Bronchial epithelial cell (primary cell): ENCODE data around the gene ZNF697. TPM values are rescaled to one million over a fixed set of nuclear protein-coding genes. Genes with fewer than 3 reads are reported as not detected.
"Not testable (repeated sequence)": the region's sequence is repeated elsewhere in the genome, so short reads cannot be mapped to it uniquely, and the experiment has no call there.

Experiments used
- DNase-seq: peaks from one replicate; pipeline ENCODE4 v3.0.0-alpha.2; 2010; ENCODE audit warnings: low read depth
- FAIRE-seq: peaks from 2 replicates; lab custom pipeline; 2011; peaks lifted over from hg19 to GRCh38; lab: Jason Lieb, UNC
- H3K27me3 ChIP-seq: 2 replicates; pipeline ENCODE4 v1.5.1; 2011; ENCODE audit warnings: low read length; ENCODE audit not compliant: control insufficient read depth, insufficient read depth
- H3K36me3 ChIP-seq: 2 replicates; pipeline ENCODE4 v1.5.1; 2011; ENCODE audit warnings: low read length; ENCODE audit not compliant: control insufficient read depth, insufficient read depth
- H3K4me3 ChIP-seq: 2 replicates; pipeline ENCODE4 v1.5.1; 2011; ENCODE audit warnings: mild to moderate bottlenecking, low read depth, low read length, control low read depth
- total RNA-seq: library from RNA; depleted of rRNA; stranded (reverse); fragments of >200 nt; gene quantifications from 2 replicates; pipeline ENCODE4 v1.2.1, GENCODE V29; 2014
- TF ChIP-seq, protein P1 (sequence below): IDR thresholded peaks from 2 replicates; pipeline ENCODE4 v1.5.1; 2011; ENCODE audit warnings: mild to moderate bottlenecking, moderate library complexity, low read length, control low read depth, inconsistent platforms; ENCODE audit not compliant: insufficient read depth, severe bottlenecking

Gene ZNF697
- total RNA-seq, 1 donor from 2014 or later = 5.5 TPM

GRCh38 chr1:119622311-119623192 is 25.5 kb downstream of the ZNF697 start:
- H3K36me3 ChIP-seq = peaks cover 5% of the 10 kb centered on the region
- TF ChIP-seq, protein P1, sequence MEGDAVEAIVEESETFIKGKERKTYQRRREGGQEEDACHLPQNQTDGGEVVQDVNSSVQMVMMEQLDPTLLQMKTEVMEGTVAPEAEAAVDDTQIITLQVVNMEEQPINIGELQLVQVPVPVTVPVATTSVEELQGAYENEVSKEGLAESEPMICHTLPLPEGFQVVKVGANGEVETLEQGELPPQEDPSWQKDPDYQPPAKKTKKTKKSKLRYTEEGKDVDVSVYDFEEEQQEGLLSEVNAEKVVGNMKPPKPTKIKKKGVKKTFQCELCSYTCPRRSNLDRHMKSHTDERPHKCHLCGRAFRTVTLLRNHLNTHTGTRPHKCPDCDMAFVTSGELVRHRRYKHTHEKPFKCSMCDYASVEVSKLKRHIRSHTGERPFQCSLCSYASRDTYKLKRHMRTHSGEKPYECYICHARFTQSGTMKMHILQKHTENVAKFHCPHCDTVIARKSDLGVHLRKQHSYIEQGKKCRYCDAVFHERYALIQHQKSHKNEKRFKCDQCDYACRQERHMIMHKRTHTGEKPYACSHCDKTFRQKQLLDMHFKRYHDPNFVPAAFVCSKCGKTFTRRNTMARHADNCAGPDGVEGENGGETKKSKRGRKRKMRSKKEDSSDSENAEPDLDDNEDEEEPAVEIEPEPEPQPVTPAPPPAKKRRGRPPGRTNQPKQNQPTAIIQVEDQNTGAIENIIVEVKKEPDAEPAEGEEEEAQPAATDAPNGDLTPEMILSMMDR = no peak
- H3K4me3 ChIP-seq = no peak overlapping the region
- H3K27me3 ChIP-seq = no peaks in the 10 kb centered on the region
- FAIRE-seq (no peak), DNase-seq (no peak)

DNA sequence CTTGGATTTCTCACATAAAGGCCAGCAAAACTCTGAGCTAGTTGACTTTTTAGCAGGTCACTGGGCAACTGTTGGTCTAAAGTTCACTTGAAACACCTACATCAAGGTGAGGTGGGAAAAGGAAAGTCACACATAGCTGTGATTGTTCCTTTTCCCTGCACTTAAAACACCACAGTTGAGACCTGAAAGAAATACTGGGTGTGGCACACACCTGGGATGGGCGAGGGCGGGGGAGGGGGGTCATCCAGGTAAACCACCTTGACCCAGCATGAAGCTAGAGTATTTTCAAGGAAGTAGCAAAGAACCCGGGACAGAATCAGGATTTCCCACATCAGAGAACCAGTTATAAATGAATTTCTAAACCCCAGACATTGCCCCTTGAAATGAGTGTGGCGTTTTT is 26.4 kb downstream of the ZNF697 start:
- Histone ChIP-seq H3K36me3 (peaks cover 5% of the 10 kb centered on the region), H3K4me3 (no peak overlapping the region), H3K27me3 (no peaks in the 10 kb centered on the region)
- TF ChIP-seq, protein P1 = no peak
- DNase-seq = no peak
- FAIRE-seq = no peak

DNA sequence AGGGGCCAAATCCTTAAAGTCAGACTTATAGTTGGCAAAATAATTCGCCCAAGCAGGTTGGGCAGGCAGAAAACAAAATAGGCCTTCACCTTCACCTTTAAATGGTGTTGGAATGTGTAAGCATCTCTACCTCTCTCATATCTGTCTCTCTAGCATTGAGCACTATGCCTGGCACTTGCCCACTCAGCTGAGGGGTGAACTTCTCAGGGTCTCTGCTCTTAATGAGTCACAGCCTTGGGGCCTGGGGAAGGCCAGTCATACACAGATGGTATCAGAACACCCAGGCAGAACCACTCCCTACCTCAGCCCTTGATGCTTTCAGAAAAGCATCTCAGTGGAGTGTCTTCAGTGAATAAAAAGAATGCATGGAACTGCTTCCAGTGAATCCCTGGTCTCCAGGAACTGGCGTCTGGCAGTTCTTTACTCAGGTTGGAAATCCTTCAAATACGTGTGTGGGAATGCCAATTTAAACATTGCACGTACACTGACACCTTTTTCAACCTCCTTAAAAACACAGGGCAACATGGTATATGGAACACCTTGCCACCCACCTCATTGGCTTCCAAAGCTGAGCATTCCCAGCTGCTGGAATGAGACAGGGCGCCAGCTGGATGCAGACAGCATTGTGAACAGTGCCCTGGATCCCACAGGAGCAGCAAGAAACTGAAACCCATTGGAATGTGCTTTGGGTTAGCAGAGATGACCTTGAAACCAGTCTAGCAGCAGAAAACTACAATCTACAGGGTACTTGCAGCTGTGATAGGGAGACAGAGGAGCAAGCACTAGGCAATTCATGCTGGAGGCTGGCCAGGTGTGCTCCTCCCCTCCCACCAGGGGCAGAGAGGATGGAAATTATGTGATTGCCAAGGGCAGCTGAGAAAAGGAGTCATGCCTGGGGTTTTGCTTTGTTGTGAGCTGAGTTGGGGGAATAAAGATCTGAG is 30.0 kb downstream of the ZNF697 start:
- Histone ChIP-seq H3K36me3 (no peaks in the 10 kb centered on the region), H3K27me3 (no peaks in the 10 kb centered on the region), H3K4me3 (no peak overlapping the region)
- FAIRE-seq (no peak), DNase-seq (no peak)
- TF ChIP-seq, protein P1 = no peak

- not testable (repeated sequence) for DNase-seq, H3K36me3 ChIP-seq, FAIRE-seq, H3K4me3 ChIP-seq, H3K27me3 ChIP-seq
Measured at GRCh38 chr1:119616748-119617147, 31.3 kb downstream of the ZNF697 start.

DNA sequence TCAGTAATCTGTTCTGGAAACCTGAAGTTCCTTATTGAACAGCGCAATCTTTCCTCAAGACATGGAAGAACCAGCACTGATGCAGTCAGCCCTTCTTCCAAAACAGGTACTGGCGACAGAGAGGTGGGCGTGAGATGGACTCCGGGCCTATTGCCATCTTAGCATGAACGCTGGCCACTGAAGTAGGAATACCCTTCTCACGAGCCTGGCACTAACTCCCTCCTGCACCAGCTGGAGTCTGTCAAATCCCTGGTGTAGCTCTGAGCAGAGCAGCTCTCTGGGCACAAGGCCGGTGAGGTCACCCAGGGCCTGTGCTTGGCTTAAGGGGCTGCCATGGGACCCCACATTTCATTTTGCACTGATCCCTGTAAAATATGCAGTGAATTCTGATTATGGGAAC is 33.0 kb downstream of the ZNF697 start:
- FAIRE-seq, H3K4me3 ChIP-seq, DNase-seq, H3K27me3 ChIP-seq, H3K36me3 ChIP-seq: not testable (repeated sequence)

DNA sequence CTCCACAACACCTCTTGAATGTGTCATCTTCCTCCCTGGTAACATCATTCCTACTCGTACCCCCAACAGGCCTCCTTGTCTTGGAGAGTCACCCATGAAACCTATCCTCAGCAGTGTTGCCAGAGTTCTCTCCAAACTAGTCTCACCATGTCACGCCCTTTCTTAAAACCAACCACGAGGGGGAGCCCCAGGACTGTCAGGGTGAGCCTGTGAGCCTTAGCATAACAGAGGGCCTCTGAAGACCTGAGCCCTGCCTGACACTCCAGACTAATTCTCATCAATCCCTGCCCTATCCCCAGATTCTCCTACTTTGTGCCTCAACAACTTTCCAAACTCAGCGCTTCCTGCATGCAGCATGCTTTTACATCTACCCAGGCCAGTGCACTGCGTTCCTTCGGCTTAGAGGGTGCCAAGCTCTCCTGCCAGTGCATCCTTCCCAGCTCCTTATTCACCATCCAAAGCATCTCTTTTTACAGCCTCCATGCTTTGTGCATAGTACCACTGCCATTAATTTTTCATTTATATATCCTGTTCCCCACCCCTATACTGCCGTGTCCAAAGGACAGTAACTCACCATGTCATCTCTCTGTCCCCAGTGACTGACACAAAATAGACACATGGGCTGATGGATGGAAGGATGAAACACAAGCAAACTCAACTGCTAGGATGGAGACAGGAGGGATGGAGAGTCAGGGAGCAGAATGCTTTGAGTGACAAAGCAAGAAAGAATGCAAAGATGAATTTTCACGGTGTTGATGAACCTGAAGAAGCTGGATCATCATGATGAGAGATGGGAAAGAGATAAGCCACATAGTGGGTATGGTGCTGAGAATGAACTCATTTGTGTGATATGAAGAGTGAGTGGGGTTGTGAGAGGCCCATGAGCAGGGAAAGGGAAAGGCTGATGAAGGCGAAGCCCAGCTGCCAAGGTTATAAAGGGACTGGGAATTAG is 34.0 kb downstream of the ZNF697 start:
- no peaks in the 10 kb centered on the region for H3K27me3 ChIP-seq
- FAIRE-seq = peak; percentile 66

More for the DNA sequence above, 34.0 kb downstream of the ZNF697 start:
- no peaks in the 10 kb centered on the region for H3K36me3 ChIP-seq
- DNase-seq = peak; percentile 75
- H3K4me3 ChIP-seq = no peak overlapping the region
- TF ChIP-seq, protein P1 = peak; percentile 83
